ENCODE measurements around the gene AATF.
A peak's percentile ranks its signal among the peaks of the same experiment; 100 is the strongest.

The AATF gene, protein sequence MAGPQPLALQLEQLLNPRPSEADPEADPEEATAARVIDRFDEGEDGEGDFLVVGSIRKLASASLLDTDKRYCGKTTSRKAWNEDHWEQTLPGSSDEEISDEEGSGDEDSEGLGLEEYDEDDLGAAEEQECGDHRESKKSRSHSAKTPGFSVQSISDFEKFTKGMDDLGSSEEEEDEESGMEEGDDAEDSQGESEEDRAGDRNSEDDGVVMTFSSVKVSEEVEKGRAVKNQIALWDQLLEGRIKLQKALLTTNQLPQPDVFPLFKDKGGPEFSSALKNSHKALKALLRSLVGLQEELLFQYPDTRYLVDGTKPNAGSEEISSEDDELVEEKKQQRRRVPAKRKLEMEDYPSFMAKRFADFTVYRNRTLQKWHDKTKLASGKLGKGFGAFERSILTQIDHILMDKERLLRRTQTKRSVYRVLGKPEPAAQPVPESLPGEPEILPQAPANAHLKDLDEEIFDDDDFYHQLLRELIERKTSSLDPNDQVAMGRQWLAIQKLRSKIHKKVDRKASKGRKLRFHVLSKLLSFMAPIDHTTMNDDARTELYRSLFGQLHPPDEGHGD

DNA sequence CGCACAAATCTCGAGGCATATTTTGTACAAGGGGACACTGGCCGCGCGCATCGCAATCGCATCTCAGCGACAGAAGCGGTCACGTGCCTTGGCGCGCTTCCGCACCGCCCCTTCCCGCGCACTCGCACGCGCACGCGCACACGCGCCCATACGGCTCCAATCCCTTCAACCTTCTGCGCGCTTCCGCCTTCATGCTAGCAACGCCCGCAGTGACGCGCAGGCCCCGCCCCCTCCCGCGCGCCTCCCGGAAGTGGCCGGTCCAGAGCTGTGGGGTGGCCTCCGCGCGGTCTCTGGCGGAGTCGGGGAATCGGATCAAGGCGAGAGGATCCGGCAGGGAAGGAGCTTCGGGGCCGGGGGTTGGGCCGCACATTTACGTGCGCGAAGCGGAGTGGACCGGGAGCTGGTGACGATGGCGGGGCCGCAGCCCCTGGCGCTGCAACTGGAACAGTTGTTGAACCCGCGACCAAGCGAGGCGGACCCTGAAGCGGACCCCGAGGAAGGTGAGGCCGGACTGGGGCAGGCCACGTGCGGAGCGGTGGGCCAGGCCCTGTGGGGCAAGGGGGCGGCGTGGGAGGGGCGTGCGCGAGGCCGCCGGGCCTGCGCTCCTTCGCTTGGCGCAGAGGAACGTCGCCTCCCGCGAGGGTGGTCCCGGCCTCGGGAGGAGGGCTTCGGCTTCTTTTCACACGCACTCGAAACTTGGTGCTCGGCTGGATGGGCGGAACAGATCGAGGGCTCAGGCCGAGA is at the start of gene AATF:
Gene AATF (plus strand): TSS at position 238 of the 744 bp plus-strand sequence. CDS start 172 bp downstream, at position 410.
- peak; percentile 97 for DNase-seq (ENCODE audit: low read depth)

- no peak for DNase-seq (ENCODE audit: low read depth)
Measured at GRCh38 chr17:36899250-36900159, 49.2 kb upstream of the AATF start.

DNA sequence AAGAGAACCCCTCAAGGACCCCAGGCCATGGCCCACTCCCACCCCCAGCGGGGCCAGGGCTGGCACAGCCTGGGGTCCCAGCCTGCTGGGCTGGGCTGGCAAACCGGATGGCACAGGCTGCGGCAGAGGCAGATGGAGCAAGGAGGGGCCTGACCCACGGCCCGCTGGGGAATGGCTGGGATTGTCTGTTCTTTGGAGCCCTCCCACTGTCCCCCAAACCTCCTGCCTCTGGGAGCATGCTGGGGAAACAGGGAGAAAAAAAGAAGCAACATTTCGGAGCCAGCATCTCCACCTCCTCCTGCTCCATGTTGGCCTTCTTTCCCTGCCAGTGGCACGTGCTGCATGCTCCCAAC is 48.6 kb upstream of the AATF start:
- no peak for DNase-seq (ENCODE audit: low read depth)

DNA sequence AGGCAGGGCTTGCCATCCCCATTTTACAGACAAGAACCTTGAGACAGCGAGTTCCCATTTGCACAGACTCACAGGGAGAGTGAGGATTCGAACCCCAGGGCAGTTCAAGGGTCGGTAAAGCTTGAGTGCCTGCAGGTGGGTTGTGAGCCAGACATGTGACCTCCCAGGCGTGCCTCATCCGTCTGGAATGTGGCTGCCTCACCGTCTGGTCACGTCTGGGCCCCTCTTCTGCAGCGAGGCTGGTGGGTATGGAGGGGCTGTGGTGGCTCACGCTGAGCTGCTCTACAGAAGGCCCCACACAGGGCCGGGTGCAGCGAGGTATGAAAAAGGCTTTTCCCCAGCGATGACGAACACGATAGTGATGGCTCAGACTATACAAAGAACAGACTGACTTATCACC is 47.2 kb upstream of the AATF start:
- peak; percentile 80 for DNase-seq (ENCODE audit: low read depth)

GRCh38 chr17:36907407-36907806 is 41.3 kb upstream of the AATF start:
- no peak for DNase-seq (ENCODE audit: low read depth)

DNA sequence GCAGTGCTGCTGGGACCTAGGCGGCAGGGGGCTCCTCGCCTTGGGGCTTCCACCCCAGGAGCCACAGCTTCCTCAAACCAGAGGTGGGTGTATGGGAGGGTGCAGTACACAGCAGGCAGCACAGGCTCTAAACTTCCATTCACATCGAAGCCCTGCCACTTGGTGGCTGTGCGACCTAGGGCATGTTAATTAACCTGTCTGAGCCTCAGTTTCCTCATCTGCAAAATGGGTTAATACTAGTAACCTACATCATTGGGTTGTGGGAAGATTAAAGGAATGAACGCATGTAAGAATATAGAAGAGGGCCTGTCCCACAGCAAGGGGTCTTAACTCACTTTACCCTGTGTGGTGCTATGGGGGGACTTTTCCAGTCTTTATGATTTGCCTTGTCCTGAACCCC is 38.2 kb upstream of the AATF start:
- no peak for DNase-seq (ENCODE audit: low read depth)

DNA sequence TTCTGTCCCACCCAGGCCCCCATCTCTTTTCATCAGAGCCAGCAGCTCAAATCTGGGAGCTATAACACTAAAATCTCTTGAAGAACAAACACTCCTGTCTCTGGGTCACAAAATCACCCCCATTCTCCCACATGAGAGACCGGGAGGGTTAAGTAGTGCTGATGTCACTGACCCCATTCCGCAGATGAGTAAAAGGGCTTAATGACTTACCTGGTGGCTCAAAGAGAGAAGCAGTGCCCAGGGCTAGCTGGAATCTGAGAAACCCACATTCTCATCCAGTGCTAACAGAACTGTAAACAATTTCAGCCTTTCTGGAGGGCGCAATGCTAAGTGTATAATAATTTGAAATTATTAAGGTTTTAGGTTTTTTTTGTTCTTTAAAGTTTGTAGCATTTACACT is 37.8 kb upstream of the AATF start:
- DNase-seq (ENCODE audit: low read depth): no peak

- no peak for DNase-seq (ENCODE audit: low read depth)
Measured at GRCh38 chr17:36913132-36913531, 35.6 kb upstream of the AATF start.

DNA sequence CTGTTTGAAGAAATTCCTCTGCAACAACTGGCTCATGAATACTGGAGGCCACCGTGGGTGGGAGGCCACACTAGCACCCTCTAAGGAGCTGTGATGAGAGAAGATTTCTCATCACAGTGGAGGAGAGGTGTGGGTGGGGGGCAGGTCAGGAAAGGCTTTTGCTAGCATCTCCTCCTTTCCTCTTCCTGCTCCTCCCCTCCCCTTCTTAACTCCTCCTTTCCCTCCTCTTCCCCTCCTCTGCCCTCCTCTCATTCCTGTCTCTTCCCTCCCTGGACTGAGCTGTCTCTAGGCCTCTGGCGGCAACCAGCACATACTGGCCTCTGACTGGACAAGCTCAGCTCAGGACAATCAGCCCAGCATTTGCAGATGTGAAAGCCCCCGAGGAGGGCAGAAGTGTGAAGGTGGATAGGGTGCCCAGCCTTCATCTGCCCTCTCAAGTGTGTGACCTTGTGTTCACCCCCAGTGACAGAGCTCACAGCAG is 30.5 kb upstream of the AATF start:
- DNase-seq (ENCODE audit: low read depth): peak; percentile 54

- no peak for DNase-seq (ENCODE audit: low read depth)
Measured at GRCh38 chr17:36919407-36919968, 29.3 kb upstream of the AATF start.

DNA sequence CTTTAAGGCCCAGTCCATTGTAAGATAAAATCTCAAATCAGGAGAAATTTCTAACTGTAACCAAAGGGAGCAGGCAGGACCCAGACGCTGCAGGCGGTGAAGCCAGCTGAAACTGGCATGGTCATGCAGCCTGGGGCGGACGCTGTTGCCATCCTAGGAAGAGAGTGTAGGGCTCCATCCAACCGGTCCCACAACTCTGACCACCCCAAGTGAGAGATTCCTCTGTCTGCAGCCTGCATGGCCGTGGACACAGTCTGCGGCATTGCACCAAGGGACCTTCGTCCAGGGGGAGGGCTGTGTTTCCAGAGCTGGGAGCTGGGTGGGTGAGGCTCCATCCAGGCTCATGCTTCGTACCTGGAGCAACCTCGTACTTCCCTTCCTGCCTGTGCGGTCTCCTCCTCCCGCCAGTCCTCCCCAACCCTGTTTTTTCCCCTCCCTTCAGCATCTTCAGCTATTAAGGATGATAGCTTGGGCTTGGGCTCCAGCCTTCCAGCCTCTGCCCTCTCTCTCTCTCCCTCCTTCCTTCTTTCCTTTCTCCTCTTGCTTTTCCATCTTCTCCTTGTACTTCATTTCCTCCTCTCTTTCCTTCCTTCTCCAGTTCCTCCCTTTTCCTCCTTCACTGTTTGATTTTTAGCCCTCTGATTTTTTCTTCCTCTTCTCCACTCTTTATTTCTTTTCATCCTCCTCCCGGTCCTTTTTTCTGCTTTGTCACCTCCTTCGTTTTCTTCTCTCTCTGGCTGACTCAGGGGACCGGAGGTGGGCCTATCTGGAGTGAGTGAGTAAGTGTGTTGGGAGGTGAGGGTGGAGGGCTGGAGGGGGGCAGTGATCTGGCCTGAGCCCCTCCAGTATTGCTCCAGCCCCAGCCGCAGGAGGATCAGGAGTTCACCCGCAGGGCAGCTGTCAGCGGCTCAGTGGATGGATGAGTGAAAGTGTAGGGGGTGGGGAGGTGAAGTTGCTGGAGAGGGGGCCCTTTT is 28.4 kb upstream of the AATF start:
- DNase-seq (ENCODE audit: low read depth): peak; percentile 70

DNA sequence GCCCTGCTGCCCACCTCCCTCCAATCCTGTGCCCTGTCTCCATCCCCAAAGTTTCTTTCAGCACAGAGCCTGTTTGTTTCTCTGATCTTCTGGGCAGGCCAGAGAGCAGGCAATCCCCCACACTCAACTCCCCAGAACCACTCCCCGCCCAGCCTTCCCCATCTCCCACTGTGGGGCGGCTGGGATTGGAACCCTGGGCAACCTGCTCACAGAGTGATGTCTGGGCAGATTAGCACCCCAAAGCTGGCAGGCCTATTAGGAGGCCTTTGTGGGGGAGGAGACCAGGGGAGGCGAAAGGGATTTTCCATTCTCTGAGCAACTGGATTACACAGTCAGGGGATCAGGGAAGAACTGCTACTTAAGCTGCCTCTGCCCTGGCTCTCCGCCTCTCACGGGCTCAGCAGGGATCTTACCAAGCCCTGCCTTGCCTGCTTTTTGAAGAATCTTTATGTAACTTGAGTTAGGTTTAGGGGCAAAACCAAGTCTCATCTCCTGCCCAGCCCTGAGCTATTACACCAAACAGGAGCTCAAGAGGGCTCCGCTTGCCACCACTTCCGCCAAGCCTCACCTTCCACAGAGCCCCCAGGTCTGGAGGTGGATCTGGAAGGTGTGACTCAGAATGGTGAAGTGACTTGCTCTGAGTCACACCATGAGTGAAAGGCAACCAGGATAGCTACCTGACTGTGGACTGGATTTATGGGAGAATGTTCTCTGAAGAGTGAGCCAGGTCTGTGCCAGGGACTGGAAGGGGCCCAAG is 27.5 kb upstream of the AATF start:
- DNase-seq (ENCODE audit: low read depth): peak; percentile 83

GRCh38 chr17:36922175-36922574 is 26.6 kb upstream of the AATF start:
- DNase-seq (ENCODE audit: low read depth): no peak

GRCh38 chr17:36923814-36924221 is 24.9 kb upstream of the AATF start:
- DNase-seq (ENCODE audit: low read depth): no peak

GRCh38 chr17:36926226-36926625 is 22.5 kb upstream of the AATF start:
- no peak for DNase-seq (ENCODE audit: low read depth)

DNA sequence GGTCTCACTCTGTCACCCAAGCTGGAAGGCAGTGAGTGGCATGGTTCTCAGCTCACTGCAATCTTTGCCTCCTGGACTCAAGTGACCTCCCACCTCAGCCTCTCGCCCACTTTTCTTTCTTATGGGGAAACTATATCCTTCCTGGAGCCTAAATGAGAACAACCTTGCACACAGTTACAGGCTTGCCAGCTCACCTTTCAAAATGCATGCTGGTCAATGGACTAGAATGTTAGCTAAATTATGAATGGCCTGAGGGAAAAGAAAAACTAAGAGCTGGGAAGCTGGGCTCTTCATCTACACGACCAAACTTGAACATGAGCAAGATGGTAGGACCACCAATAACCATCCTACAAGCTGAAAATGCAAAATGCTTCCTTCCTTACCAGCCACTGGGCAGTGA is 22.1 kb upstream of the AATF start:
- DNase-seq (ENCODE audit: low read depth): no peak

GRCh38 chr17:36928471-36929345 is 20.0 kb upstream of the AATF start:
- no peak for DNase-seq (ENCODE audit: low read depth)

GRCh38 chr17:36929851-36930582 is 18.7 kb upstream of the AATF start:
- DNase-seq (ENCODE audit: low read depth): no peak

All from iris pigment epithelial cell (primary cell).